DND-41 (cell line): Measurements from ENCODE around the gene PTPRD.

Experiments
- EZH2 ChIP-seq: IDR thresholded peaks from 3 replicates; pipeline ENCODE4 v1.6.1; 2012; ENCODE audit warnings: borderline replicate concordance, low read depth, mild to moderate bottlenecking, moderate library complexity, low read length, inconsistent platforms; ENCODE audit not compliant: severe bottlenecking
- TF ChIP-seq, protein P1 (sequence below): IDR thresholded peaks from 2 replicates; pipeline ENCODE4 v1.5.1; 2012; ENCODE audit warnings: borderline replicate concordance, low read length, moderate library complexity, mild to moderate bottlenecking; ENCODE audit not compliant: poor library complexity, severe bottlenecking; ENCODE audit errors: extremely low read depth

DNA sequence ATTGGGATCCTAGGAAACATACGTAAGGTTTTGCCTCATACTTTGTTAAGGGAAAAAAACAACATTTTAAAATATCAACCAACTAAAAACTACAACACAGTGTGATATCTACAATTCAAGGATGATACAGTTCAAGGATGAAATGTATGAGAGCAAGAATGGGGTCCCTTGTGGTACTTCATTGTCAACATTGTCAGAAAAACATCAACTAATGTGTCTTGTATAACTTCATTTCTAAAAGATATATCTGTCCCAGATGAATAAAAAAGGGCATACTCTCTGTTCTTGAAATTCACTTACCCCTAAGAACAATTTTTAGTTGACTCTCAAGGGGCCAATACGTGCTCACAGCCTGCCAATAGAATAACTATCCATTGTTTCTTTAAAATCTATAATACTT lies 1250.5 kb downstream of the PTPRD start:
- TF ChIP-seq, protein P1, sequence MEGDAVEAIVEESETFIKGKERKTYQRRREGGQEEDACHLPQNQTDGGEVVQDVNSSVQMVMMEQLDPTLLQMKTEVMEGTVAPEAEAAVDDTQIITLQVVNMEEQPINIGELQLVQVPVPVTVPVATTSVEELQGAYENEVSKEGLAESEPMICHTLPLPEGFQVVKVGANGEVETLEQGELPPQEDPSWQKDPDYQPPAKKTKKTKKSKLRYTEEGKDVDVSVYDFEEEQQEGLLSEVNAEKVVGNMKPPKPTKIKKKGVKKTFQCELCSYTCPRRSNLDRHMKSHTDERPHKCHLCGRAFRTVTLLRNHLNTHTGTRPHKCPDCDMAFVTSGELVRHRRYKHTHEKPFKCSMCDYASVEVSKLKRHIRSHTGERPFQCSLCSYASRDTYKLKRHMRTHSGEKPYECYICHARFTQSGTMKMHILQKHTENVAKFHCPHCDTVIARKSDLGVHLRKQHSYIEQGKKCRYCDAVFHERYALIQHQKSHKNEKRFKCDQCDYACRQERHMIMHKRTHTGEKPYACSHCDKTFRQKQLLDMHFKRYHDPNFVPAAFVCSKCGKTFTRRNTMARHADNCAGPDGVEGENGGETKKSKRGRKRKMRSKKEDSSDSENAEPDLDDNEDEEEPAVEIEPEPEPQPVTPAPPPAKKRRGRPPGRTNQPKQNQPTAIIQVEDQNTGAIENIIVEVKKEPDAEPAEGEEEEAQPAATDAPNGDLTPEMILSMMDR: no peak
- no peak for TF ChIP-seq EZH2
